Measurements from ENCODE around the gene DGCR2.
"Not testable (repeated sequence)": the region's sequence is repeated elsewhere in the genome, so short reads cannot be mapped to it uniquely, and the experiment has no call there.

Gene DGCR2

GRCh38 chr22:19107730-19108074, 14.5 kb downstream of the DGCR2 start:
- no peak for DNase-seq (ENCODE audit: low read depth)

GRCh38 chr22:19106886-19107729, 15.1 kb downstream of the DGCR2 start:
- no peak for DNase-seq (ENCODE audit: low read depth)

GRCh38 chr22:19105867-19106802, 16.1 kb downstream of the DGCR2 start:
- no peak for DNase-seq (ENCODE audit: low read depth)

- no peak for DNase-seq (ENCODE audit: low read depth)
Observed at GRCh38 chr22:19105456-19105855, 16.8 kb downstream of the DGCR2 start.

GRCh38 chr22:19103880-19104821, 18.1 kb downstream of the DGCR2 start:
- DNase-seq (ENCODE audit: low read depth) = no peak

GRCh38 chr22:19098157-19098556, 24.1 kb downstream of the DGCR2 start:
- no peak for DNase-seq (ENCODE audit: low read depth)

- DNase-seq (ENCODE audit: low read depth) = no peak
Observed at GRCh38 chr22:19097518-19097917, 24.7 kb downstream of the DGCR2 start.

GRCh38 chr22:19096555-19096954, 25.7 kb downstream of the DGCR2 start:
- DNase-seq (ENCODE audit: low read depth) = no peak

GRCh38 chr22:19094393-19094997, 27.7 kb downstream of the DGCR2 start:
- DNase-seq (ENCODE audit: low read depth) = no peak

- DNase-seq (ENCODE audit: low read depth) = no peak
Observed at GRCh38 chr22:19092725-19093124, 29.5 kb downstream of the DGCR2 start.

GRCh38 chr22:19090586-19091127, 31.6 kb downstream of the DGCR2 start:
- no peak for DNase-seq (ENCODE audit: low read depth)

DNA sequence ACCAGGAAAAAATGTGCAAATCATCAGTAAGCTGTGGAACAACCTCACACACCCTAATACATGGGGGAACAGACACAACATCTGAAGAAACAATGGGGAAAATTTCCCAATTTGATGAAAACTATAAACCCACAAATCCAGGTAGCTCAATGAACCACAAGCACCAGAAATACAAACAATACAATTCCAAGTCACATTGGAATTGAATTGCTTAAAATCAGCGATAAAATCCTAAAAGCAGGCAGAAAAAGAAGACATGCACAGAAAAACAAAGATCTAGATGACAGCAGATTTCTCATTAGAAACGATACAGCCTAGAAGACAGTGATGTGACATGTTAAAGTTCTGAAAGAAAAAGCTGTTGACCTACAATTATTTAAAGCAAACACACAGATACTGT, 32.0 kb downstream of the DGCR2 start:
- no peak for DNase-seq (ENCODE audit: low read depth)

DNA sequence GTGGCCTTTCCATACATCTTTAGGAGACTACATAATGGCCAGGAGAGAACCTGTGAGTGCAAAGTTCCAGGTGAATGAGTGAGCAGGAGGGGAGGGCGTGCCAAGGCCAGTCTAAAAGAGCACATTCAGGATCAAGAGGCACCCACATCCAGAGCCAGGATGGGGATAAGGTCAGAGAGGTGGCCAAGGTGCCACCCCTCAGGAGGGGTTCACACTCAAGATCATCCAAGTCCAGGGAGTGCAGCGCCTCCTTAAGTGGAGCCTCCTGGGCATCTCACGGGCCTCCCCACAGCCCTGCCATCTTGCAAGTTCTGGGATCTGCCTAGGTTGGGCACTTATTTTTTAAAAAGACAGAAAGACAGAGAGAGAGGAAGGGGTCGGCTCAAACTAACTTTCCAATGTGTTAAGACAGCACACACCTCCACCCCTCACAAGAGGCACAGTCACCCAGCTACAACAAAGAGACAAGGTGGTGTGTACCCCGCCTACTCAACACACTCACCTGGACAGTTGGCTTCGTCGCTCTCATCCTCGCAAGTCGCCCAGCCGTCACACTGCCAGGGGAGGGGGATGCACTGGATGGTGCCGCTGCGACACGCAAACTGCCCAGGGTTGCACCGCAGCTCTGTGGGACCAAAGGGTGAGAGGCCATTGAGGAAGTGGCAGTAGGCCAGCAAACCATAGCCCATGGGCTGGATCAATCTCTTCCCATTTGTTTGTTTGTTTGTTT, 33.2 kb downstream of the DGCR2 start:
- no peak for DNase-seq (ENCODE audit: low read depth)

GRCh38 chr22:19086896-19087295, 35.3 kb downstream of the DGCR2 start:
- DNase-seq (ENCODE audit: low read depth) = no peak

DNA sequence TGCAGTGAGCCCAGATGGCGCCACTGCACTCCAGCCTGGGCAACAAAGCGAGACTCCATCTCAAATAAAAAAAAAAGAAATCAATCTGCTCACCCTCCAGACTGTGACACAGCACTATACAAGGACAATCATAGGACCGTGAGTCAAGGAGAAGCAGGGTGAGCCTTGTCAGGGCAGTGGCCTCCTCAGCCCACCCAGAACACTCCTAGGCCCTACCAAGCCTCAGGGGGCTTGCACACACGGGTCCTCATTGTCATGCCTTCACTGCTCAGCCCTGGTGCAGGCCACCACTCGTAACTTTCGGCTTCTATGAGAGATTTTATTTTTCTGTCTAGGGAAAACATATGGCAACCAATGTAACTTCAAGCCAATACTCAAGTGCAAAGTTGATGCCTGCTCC, 35.8 kb downstream of the DGCR2 start:
- no peak for DNase-seq (ENCODE audit: low read depth)

DNA sequence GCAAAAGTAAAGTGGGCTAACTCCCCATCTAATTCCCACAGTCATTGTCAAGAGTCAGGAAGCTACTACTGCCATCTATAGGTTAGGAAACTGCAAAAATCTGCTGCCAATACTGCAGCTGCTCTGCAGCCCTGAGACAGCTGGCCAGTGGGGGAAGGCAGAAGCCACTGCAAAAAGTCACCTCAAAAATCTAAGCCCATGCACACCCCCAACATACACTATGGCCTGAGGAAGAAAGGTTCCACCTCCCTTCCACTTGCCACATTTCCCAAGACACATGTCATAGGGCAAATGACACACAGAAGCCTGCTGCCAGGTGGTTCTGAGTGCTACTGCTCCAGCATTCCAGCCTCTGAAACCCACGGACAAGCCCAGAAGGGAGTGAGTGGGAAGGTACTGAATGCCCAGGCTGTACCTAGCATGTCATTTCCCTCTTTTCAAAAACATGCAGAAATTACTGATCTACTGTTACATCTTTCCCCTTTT, 36.9 kb downstream of the DGCR2 start:
- no peak for DNase-seq (ENCODE audit: low read depth)

GRCh38 chr22:19084586-19084985, 37.6 kb downstream of the DGCR2 start:
- DNase-seq (ENCODE audit: low read depth) = not testable (repeated sequence)

DNA sequence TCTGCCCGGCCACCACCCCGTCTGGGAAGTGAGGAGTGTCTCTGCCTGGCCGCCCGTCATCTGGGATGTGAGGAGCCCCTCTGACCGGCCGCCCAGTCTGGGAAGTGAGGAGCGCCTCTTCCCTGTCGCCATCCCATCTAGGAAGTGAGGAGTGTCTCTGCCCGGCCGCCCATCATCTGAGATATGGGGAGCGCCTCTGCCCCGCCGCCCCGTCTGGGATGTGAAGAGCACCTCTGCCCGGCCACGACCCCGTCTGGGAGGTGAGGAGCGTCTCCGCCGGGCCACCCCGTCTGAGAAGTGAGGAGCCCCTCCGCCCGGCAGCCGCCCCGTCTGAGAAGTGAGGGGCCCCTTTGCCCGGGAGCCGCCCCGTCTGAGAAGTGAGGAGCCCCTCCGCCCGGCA, 38.1 kb downstream of the DGCR2 start:
- DNase-seq (ENCODE audit: low read depth) = not testable (repeated sequence)

- no peak for DNase-seq (ENCODE audit: low read depth)
Observed at GRCh38 chr22:19082793-19083192, 39.4 kb downstream of the DGCR2 start.

GRCh38 chr22:19082101-19082500, 40.1 kb downstream of the DGCR2 start:
- no peak for DNase-seq (ENCODE audit: low read depth)

Data from stimulated activated CD8-positive, alpha-beta memory T cell treated with anti-CD3 and anti-CD28 coated beads, Interleukin-7, amount 100 ng/mL, for 24 hours (primary cell).